ENCODE data around the gene TRIM23.
A peak's percentile ranks its signal among the peaks of the same experiment; 100 is the strongest.

Gene TRIM23

GRCh38 chr5:65563777-65564176 is 60.4 kb downstream of the TRIM23 start:
- DNase-seq (ENCODE audit: low read depth) = no peak

GRCh38 chr5:65562731-65563701 is 61.1 kb downstream of the TRIM23 start, which contains the start of the genes CENPK and PPWD1:
Gene CENPK (minus strand): TSS chr5:65563168. CDS start chr5:65554907, 8,261 bp downstream.
Gene PPWD1 (plus strand): TSS chr5:65563296. CDS start chr5:65563311, 15 bp downstream.
- DNase-seq (ENCODE audit: low read depth) = peak; percentile 88

GRCh38 chr5:65556718-65557117 is 67.4 kb downstream of the TRIM23 start:
- DNase-seq (ENCODE audit: low read depth) = no peak

- DNase-seq (ENCODE audit: low read depth) = no peak
Observed at GRCh38 chr5:65556181-65556580, 68.0 kb downstream of the TRIM23 start.

- no peak for DNase-seq (ENCODE audit: low read depth)
Observed at GRCh38 chr5:65555287-65555686, 68.8 kb downstream of the TRIM23 start.

GRCh38 chr5:65553941-65554340 is 70.2 kb downstream of the TRIM23 start:
- DNase-seq (ENCODE audit: low read depth) = no peak

GRCh38 chr5:65548281-65548680 is 75.9 kb downstream of the TRIM23 start:
- no peak for DNase-seq (ENCODE audit: low read depth)

- DNase-seq (ENCODE audit: low read depth) = no peak
Observed at GRCh38 chr5:65546141-65546540, 78.0 kb downstream of the TRIM23 start.

- DNase-seq (ENCODE audit: low read depth) = no peak
Observed at GRCh38 chr5:65544473-65544872, 79.7 kb downstream of the TRIM23 start.

- DNase-seq (ENCODE audit: low read depth) = no peak
Observed at GRCh38 chr5:65539827-65540226, 84.3 kb downstream of the TRIM23 start.

Measured in stimulated activated CD8-positive, alpha-beta memory T cell treated with anti-CD3 and anti-CD28 coated beads, Interleukin-7, amount 100 ng/mL, for 24 hours (primary cell).